Calu3 (cell line): Measurements from ENCODE around the gene TEDC1. TPM values are rescaled to one million over a fixed set of nuclear protein-coding genes. Genes with fewer than 3 reads are reported as not detected.

Experiments
- BruUV-seq: library from RNA; stranded (reverse); fragments of 400-500 nt; replicated peaks from 2 replicates; lab custom pipeline; 2021; lab: Mats Ljungman, UMichigan
- CTCF ChIA-PET: fragments of 300-600 bp; sonication (Branson Sonifier 250); formaldehyde crosslinking; loops from one replicate; lab custom pipeline; 2022; ENCODE audit warnings: antibody characterized with exemption; lab: Charles Lee
- DNase-seq: peaks from one replicate; pipeline ENCODE4 v3.0.0; 2022
- H3K27ac Mint-ChIP-seq: one replicate; pipeline ENCODE4 v1.8.0; 2022; ENCODE audit warnings: mixed read lengths; ENCODE audit not compliant: unreplicated experiment
- H3K27me3 Mint-ChIP-seq: one replicate; pipeline ENCODE4 v1.8.0; 2022; ENCODE audit warnings: mixed read lengths; ENCODE audit not compliant: unreplicated experiment
- H3K36me3 Mint-ChIP-seq: one replicate; pipeline ENCODE4 v1.8.0; 2022; ENCODE audit warnings: mild to moderate bottlenecking, moderate library complexity, mixed read lengths; ENCODE audit not compliant: insufficient read depth, unreplicated experiment
- H3K4me1 Mint-ChIP-seq: one replicate; pipeline ENCODE4 v1.8.0; 2022; ENCODE audit warnings: mild to moderate bottlenecking, low read depth, mixed read lengths; ENCODE audit not compliant: unreplicated experiment
- H3K4me3 Mint-ChIP-seq: one replicate; pipeline ENCODE4 v1.8.0; 2022; ENCODE audit warnings: mild to moderate bottlenecking, low read depth, moderate library complexity, mixed read lengths; ENCODE audit not compliant: unreplicated experiment
- H3K9me3 Mint-ChIP-seq: one replicate; pipeline ENCODE4 v1.8.0; 2022; ENCODE audit warnings: low read depth, mixed read lengths; ENCODE audit not compliant: unreplicated experiment
- intact Hi-C: fragments of 100-400 bp; cut with micrococcal nuclease; formaldehyde crosslinking; loops from one replicate; pipeline ENCODE4 v1.10.0; 2022; ENCODE audit not compliant: unreplicated experiment
- total RNA-seq: library from RNA; stranded (reverse); gene quantifications from 2 replicates; pipeline ENCODE4 v1.2.3, GENCODE V29; 2022
- TF ChIP-seq, protein P1 (sequence below): fragments of 200-600 bp; IDR thresholded peaks from one replicate; pipeline ENCODE4 v1.8.0; 2022; ENCODE audit warnings: antibody characterized with exemption; ENCODE audit not compliant: unreplicated experiment

The TEDC1 gene
- total RNA-seq, 1 experiment from 2014 or later, result 33.7 TPM

DNA sequence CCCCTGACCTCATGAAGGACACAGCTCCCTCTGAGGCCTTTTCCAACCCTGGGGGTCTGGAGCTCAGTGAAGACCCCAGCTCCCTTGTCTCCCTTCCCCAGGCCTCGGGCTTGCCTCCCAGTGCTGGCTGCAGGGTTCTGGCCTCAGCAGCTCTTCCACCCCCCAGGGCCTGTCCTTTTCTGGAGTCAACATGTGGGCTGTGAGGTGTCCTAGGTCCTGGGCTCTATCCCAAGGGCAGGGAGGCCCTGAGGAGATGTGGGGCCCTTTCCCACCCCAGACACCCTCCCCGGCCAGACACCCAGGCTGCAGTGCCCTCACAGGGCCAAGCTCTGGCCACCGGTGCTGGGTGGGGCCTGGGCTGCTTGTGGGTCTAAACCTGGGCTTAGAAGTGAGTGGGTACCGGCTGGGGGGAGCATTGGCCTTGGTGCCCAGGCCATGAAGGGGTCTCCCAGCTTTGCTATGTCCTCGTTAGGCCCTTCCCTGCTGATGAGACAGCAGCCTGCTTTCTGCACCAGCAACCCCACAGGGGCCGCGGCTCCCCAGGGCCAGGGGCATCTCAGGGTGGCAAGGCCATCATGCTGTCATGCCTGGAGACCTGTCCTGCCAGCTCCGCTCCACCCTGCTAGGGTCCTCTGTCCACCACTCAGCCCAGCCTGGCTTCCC lies 19.1 kb upstream of the TEDC1 start:
- TF ChIP-seq, protein P1, sequence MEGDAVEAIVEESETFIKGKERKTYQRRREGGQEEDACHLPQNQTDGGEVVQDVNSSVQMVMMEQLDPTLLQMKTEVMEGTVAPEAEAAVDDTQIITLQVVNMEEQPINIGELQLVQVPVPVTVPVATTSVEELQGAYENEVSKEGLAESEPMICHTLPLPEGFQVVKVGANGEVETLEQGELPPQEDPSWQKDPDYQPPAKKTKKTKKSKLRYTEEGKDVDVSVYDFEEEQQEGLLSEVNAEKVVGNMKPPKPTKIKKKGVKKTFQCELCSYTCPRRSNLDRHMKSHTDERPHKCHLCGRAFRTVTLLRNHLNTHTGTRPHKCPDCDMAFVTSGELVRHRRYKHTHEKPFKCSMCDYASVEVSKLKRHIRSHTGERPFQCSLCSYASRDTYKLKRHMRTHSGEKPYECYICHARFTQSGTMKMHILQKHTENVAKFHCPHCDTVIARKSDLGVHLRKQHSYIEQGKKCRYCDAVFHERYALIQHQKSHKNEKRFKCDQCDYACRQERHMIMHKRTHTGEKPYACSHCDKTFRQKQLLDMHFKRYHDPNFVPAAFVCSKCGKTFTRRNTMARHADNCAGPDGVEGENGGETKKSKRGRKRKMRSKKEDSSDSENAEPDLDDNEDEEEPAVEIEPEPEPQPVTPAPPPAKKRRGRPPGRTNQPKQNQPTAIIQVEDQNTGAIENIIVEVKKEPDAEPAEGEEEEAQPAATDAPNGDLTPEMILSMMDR, result no peak
- BruUV-seq, result no TSS peak
- H3K27me3 Mint-ChIP-seq, result no peaks in the 10 kb centered on the region
- no peaks in the 10 kb centered on the region for H3K9me3 Mint-ChIP-seq
- peaks cover 54% of the 10 kb centered on the region for H3K36me3 Mint-ChIP-seq
- intact Hi-C loops, result no loop called here
- no peak overlapping the region for H3K27ac Mint-ChIP-seq
- no peak overlapping the region for H3K4me3 Mint-ChIP-seq
- peaks cover 9% of the 10 kb centered on the region for H3K4me1 Mint-ChIP-seq
- no peak for DNase-seq
- CTCF ChIA-PET, result interaction anchor here (0.6 to 1.2 kb wide), 4 partner anchors 9 to 101 kb away, joined by 3 to 7 read pairs (median 3); no protein-coding TSS in a partner anchor

DNA sequence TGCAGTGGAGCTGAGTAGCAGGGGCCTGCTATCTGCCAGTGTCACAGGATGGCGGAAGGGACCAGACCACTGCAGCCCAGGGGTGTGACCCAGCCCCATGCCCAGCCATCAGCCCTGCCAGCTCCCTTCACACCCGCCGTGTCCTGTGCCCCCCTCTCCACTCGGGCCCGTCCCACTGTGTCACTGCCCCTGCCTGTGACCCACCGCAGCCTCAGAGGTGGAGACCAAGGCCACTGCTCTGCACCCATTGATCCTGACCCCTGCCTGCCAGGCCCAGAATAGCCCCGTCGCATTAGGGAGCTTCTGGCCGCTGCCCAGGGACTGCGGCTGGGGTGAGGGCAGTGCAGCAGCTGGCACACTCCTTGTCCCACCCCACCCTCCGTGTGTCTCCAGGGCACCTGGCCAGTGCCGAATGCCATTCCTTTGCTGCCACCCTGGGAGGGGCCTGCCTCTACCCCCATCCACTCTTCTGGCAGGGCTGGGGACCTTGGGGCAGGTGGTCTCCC lies 18.5 kb upstream of the TEDC1 start:
- peaks cover 59% of the 10 kb centered on the region for H3K36me3 Mint-ChIP-seq

DNA sequence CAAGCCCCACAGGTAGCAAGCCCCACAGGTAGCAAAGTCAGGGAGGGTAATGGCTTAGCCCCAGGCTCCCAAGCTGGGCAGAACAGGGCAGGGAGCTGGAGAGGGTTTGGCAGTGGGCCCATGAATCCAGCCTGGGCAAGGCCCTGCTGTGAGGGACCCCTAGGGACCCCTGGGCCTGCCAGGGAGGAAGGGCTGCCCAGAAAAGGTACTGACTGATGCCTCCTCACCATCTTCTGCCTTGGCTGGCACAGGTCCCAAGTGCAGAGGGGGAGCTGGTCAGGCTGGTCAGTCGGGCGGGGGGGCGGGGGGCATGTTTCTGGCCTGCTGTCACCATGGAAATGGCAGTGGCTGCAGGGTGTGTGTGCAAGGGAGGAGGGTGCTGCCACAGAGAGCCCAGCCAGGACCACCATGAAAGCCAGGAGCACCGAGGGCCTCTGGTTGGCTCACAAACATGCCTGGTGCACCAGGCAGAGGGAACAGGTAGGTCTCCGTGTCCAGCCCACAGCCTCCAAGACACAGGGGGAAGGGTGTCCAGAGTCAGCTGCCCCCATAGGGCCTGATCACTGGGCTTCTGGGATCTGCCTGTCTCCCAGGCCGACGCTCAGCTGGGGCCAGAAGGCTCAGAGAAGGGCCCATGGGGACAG lies 17.9 kb upstream of the TEDC1 start:
- Mint-ChIP-seq H3K4me1 (peaks cover 17% of the 10 kb centered on the region), H3K27ac (peak overlapping the region; percentile 61)
- CTCF ChIA-PET, result interaction anchor here (0.5 to 1.1 kb wide), 5 partner anchors 16 to 127 kb away, joined by 3 to 13 read pairs (median 4); no protein-coding TSS in a partner anchor

More for the DNA sequence above, 18.5 kb upstream of the TEDC1 start:
- CTCF ChIA-PET, result interaction anchor here (0.5 to 1.2 kb wide), 5 partner anchors 8 to 57 kb away, joined by 3 to 13 read pairs (median 4); no protein-coding TSS in a partner anchor
- DNase-seq, result peak; percentile 49
- no peak overlapping the region for H3K27ac Mint-ChIP-seq
- intact Hi-C loops, result no loop called here
- peaks cover 15% of the 10 kb centered on the region for H3K4me1 Mint-ChIP-seq
- H3K4me3 Mint-ChIP-seq, result peak overlapping the region; percentile 72
- no peaks in the 10 kb centered on the region for H3K9me3 Mint-ChIP-seq
- no peaks in the 10 kb centered on the region for H3K27me3 Mint-ChIP-seq
- BruUV-seq, result no TSS peak
- TF ChIP-seq, protein P1, result no peak

More for the DNA sequence above, 17.9 kb upstream of the TEDC1 start:
- Mint-ChIP-seq H3K36me3 (peaks cover 59% of the 10 kb centered on the region), H3K9me3 (no peaks in the 10 kb centered on the region), H3K4me3 (peak overlapping the region; percentile 72), H3K27me3 (no peaks in the 10 kb centered on the region)
- TF ChIP-seq, protein P1, result no peak
- DNase-seq, result peak; percentile 66
- no TSS peak for BruUV-seq
- intact Hi-C loops, result no loop called here
